ENCODE results near the gene FNDC1.

Gene FNDC1

GRCh38 chr6:159259441-159260125 is 90.4 kb downstream of the FNDC1 start:
- Histone ChIP-seq H3K36me3 (ENCODE audit: control insufficient read depth, insufficient read depth, low read length) (no peaks in the 10 kb centered on the region), H3K79me1 (ENCODE audit: low read length) (no peaks in the 10 kb centered on the region), H2BK5ac (ENCODE audit: low read length) (no peak overlapping the region), H3K56ac (ENCODE audit: low read length) (no peak overlapping the region), H3K9ac (ENCODE audit: low read length) (no peak overlapping the region), H4K5ac (ENCODE audit: low read length) (no peak overlapping the region), H2BK120ac (ENCODE audit: low read depth, low read length) (no peak overlapping the region), H3K4me3 (ENCODE audit: low read length) (no peak overlapping the region), H3K27ac (ENCODE audit: low read depth, low read length) (no peak overlapping the region), H3K27me3 (ENCODE audit: insufficient read depth, low read length, poor library complexity) (no peaks in the 10 kb centered on the region), H3K4me1 (ENCODE audit: control insufficient read depth, low read depth, low read length) (no peaks in the 10 kb centered on the region), H3K79me2 (ENCODE audit: control insufficient read depth, insufficient read depth, low read length) (no peaks in the 10 kb centered on the region), H2AK5ac (ENCODE audit: low read length) (no peak overlapping the region), H3K4ac (ENCODE audit: low read depth, low read length) (no peak overlapping the region), H4K8ac (ENCODE audit: low read depth, low read length) (no peak overlapping the region), H3K4me2 (ENCODE audit: low read length) (no peak overlapping the region), H2BK15ac (replicated peaks; ENCODE audit: low read depth) (no peak overlapping the region), H3K23ac (ENCODE audit: low read length) (no peak overlapping the region), H3K18ac (ENCODE audit: low read length) (no peak overlapping the region)
- no CpG with 5 or more reads among the region's 3 CpGs for WGBS (ENCODE audit: extremely low coverage, insufficient coverage, low lambda C conversion rate)
- no peak for DNase-seq

GRCh38 chr6:159260208-159260607 is 91.0 kb downstream of the FNDC1 start:
- no peak overlapping the region for H2BK15ac ChIP-seq (replicated peaks; ENCODE audit: low read depth)
- H3K9ac ChIP-seq (ENCODE audit: low read length) = no peak overlapping the region
- no peak overlapping the region for H3K23ac ChIP-seq (ENCODE audit: low read length)
- no CpG with 5 or more reads among the region's 4 CpGs for WGBS (ENCODE audit: extremely low coverage, insufficient coverage, low lambda C conversion rate)
- no peak overlapping the region for H3K4me3 ChIP-seq (ENCODE audit: low read length)
- H4K5ac ChIP-seq (ENCODE audit: low read length) = no peak overlapping the region
- no peak overlapping the region for H3K56ac ChIP-seq (ENCODE audit: low read length)
- no peaks in the 10 kb centered on the region for H3K79me1 ChIP-seq (ENCODE audit: low read length)
- H4K8ac ChIP-seq (ENCODE audit: low read depth, low read length) = no peak overlapping the region
- H3K4me1 ChIP-seq (ENCODE audit: control insufficient read depth, low read depth, low read length) = no peaks in the 10 kb centered on the region
- H3K27me3 ChIP-seq (ENCODE audit: insufficient read depth, low read length, poor library complexity) = no peaks in the 10 kb centered on the region
- H3K27ac ChIP-seq (ENCODE audit: low read depth, low read length) = no peak overlapping the region
- no peak overlapping the region for H3K18ac ChIP-seq (ENCODE audit: low read length)
- H2AK5ac ChIP-seq (ENCODE audit: low read length) = no peak overlapping the region
- no peak overlapping the region for H3K4me2 ChIP-seq (ENCODE audit: low read length)
- no peak for DNase-seq
- H3K36me3 ChIP-seq (ENCODE audit: control insufficient read depth, insufficient read depth, low read length) = no peaks in the 10 kb centered on the region
- H3K79me2 ChIP-seq (ENCODE audit: control insufficient read depth, insufficient read depth, low read length) = no peaks in the 10 kb centered on the region
- no peak overlapping the region for H2BK120ac ChIP-seq (ENCODE audit: low read depth, low read length)
- no peak overlapping the region for H2BK5ac ChIP-seq (ENCODE audit: low read length)
- H3K4ac ChIP-seq (ENCODE audit: low read depth, low read length) = no peak overlapping the region

GRCh38 chr6:159261995-159262394 is 92.8 kb downstream of the FNDC1 start:
- H3K9ac ChIP-seq (ENCODE audit: low read length) = no peak overlapping the region
- no peak overlapping the region for H2BK5ac ChIP-seq (ENCODE audit: low read length)
- H3K27me3 ChIP-seq (ENCODE audit: insufficient read depth, low read length, poor library complexity) = no peaks in the 10 kb centered on the region
- H3K36me3 ChIP-seq (ENCODE audit: control insufficient read depth, insufficient read depth, low read length) = no peaks in the 10 kb centered on the region
- no peak overlapping the region for H4K5ac ChIP-seq (ENCODE audit: low read length)
- no peak overlapping the region for H3K23ac ChIP-seq (ENCODE audit: low read length)
- no peak overlapping the region for H2BK15ac ChIP-seq (replicated peaks; ENCODE audit: low read depth)
- no peak overlapping the region for H3K18ac ChIP-seq (ENCODE audit: low read length)
- H3K79me2 ChIP-seq (ENCODE audit: control insufficient read depth, insufficient read depth, low read length) = no peaks in the 10 kb centered on the region
- H2AK5ac ChIP-seq (ENCODE audit: low read length) = no peak overlapping the region
- no peak overlapping the region for H3K27ac ChIP-seq (ENCODE audit: low read depth, low read length)
- no peak overlapping the region for H4K8ac ChIP-seq (ENCODE audit: low read depth, low read length)
- H3K56ac ChIP-seq (ENCODE audit: low read length) = no peak overlapping the region
- no peaks in the 10 kb centered on the region for H3K4me1 ChIP-seq (ENCODE audit: control insufficient read depth, low read depth, low read length)
- no peaks in the 10 kb centered on the region for H3K79me1 ChIP-seq (ENCODE audit: low read length)
- H2BK120ac ChIP-seq (ENCODE audit: low read depth, low read length) = no peak overlapping the region
- no peak overlapping the region for H3K4ac ChIP-seq (ENCODE audit: low read depth, low read length)
- no peak overlapping the region for H3K4me3 ChIP-seq (ENCODE audit: low read length)
- no peak for DNase-seq
- H3K4me2 ChIP-seq (ENCODE audit: low read length) = no peak overlapping the region

- no peak overlapping the region for H2BK120ac ChIP-seq (ENCODE audit: low read depth, low read length)
- no peaks in the 10 kb centered on the region for H3K79me1 ChIP-seq (ENCODE audit: low read length)
- H3K4me3 ChIP-seq (ENCODE audit: low read length) = no peak overlapping the region
- no peaks in the 10 kb centered on the region for H3K4me1 ChIP-seq (ENCODE audit: control insufficient read depth, low read depth, low read length)
- no peak overlapping the region for H2AK5ac ChIP-seq (ENCODE audit: low read length)
- no peaks in the 10 kb centered on the region for H3K79me2 ChIP-seq (ENCODE audit: control insufficient read depth, insufficient read depth, low read length)
- DNase-seq = no peak
- H3K27me3 ChIP-seq (ENCODE audit: insufficient read depth, low read length, poor library complexity) = no peaks in the 10 kb centered on the region
- no peak overlapping the region for H4K5ac ChIP-seq (ENCODE audit: low read length)
- no peak overlapping the region for H3K4me2 ChIP-seq (ENCODE audit: low read length)
- no peak overlapping the region for H4K8ac ChIP-seq (ENCODE audit: low read depth, low read length)
- no peak overlapping the region for H2BK5ac ChIP-seq (ENCODE audit: low read length)
- no peak overlapping the region for H2BK15ac ChIP-seq (replicated peaks; ENCODE audit: low read depth)
- no peak overlapping the region for H3K56ac ChIP-seq (ENCODE audit: low read length)
- WGBS (ENCODE audit: extremely low coverage, insufficient coverage, low lambda C conversion rate) = no CpG with 5 or more reads among the region's 2 CpGs
- no peak overlapping the region for H3K18ac ChIP-seq (ENCODE audit: low read length)
- H3K27ac ChIP-seq (ENCODE audit: low read depth, low read length) = no peak overlapping the region
- H3K36me3 ChIP-seq (ENCODE audit: control insufficient read depth, insufficient read depth, low read length) = no peaks in the 10 kb centered on the region
- no peak overlapping the region for H3K23ac ChIP-seq (ENCODE audit: low read length)
- no peak overlapping the region for H3K4ac ChIP-seq (ENCODE audit: low read depth, low read length)
- no peak overlapping the region for H3K9ac ChIP-seq (ENCODE audit: low read length)
Observed at GRCh38 chr6:159262586-159262985, 93.4 kb downstream of the FNDC1 start.

GRCh38 chr6:159267165-159267564 is 98.0 kb downstream of the FNDC1 start:
- no peak overlapping the region for H3K4me3 ChIP-seq (ENCODE audit: low read length)
- no peak overlapping the region for H3K9ac ChIP-seq (ENCODE audit: low read length)
- H3K23ac ChIP-seq (ENCODE audit: low read length) = no peak overlapping the region
- DNase-seq = peak; percentile 22
- H3K79me1 ChIP-seq (ENCODE audit: low read length) = no peaks in the 10 kb centered on the region
- no peaks in the 10 kb centered on the region for H3K79me2 ChIP-seq (ENCODE audit: control insufficient read depth, insufficient read depth, low read length)
- no peak overlapping the region for H3K4ac ChIP-seq (ENCODE audit: low read depth, low read length)
- no peak overlapping the region for H4K8ac ChIP-seq (ENCODE audit: low read depth, low read length)
- no peak overlapping the region for H2BK120ac ChIP-seq (ENCODE audit: low read depth, low read length)
- no peak overlapping the region for H2BK15ac ChIP-seq (replicated peaks; ENCODE audit: low read depth)
- no peak overlapping the region for H3K27ac ChIP-seq (ENCODE audit: low read depth, low read length)
- no peak overlapping the region for H4K5ac ChIP-seq (ENCODE audit: low read length)
- no peak overlapping the region for H3K56ac ChIP-seq (ENCODE audit: low read length)
- no CpG with 5 or more reads among the region's 4 CpGs for WGBS (ENCODE audit: extremely low coverage, insufficient coverage, low lambda C conversion rate)
- no peak overlapping the region for H2BK5ac ChIP-seq (ENCODE audit: low read length)
- no peaks in the 10 kb centered on the region for H3K27me3 ChIP-seq (ENCODE audit: insufficient read depth, low read length, poor library complexity)
- no peak overlapping the region for H3K4me2 ChIP-seq (ENCODE audit: low read length)
- no peak overlapping the region for H2AK5ac ChIP-seq (ENCODE audit: low read length)
- H3K36me3 ChIP-seq (ENCODE audit: control insufficient read depth, insufficient read depth, low read length) = no peaks in the 10 kb centered on the region
- H3K18ac ChIP-seq (ENCODE audit: low read length) = no peak overlapping the region
- no peaks in the 10 kb centered on the region for H3K4me1 ChIP-seq (ENCODE audit: control insufficient read depth, low read depth, low read length)

GRCh38 chr6:159268511-159268910 is 99.3 kb downstream of the FNDC1 start:
- no peak overlapping the region for H3K9ac ChIP-seq (ENCODE audit: low read length)
- H3K56ac ChIP-seq (ENCODE audit: low read length) = no peak overlapping the region
- H3K27ac ChIP-seq (ENCODE audit: low read depth, low read length) = no peak overlapping the region
- H3K79me2 ChIP-seq (ENCODE audit: control insufficient read depth, insufficient read depth, low read length) = no peaks in the 10 kb centered on the region
- H2BK120ac ChIP-seq (ENCODE audit: low read depth, low read length) = no peak overlapping the region
- H3K79me1 ChIP-seq (ENCODE audit: low read length) = no peaks in the 10 kb centered on the region
- DNase-seq = no peak
- H3K4ac ChIP-seq (ENCODE audit: low read depth, low read length) = no peak overlapping the region
- H4K8ac ChIP-seq (ENCODE audit: low read depth, low read length) = no peak overlapping the region
- no peak overlapping the region for H3K23ac ChIP-seq (ENCODE audit: low read length)
- no peak overlapping the region for H2BK5ac ChIP-seq (ENCODE audit: low read length)
- no peak overlapping the region for H3K4me2 ChIP-seq (ENCODE audit: low read length)
- H3K4me3 ChIP-seq (ENCODE audit: low read length) = no peak overlapping the region
- H3K36me3 ChIP-seq (ENCODE audit: control insufficient read depth, insufficient read depth, low read length) = no peaks in the 10 kb centered on the region
- H2AK5ac ChIP-seq (ENCODE audit: low read length) = no peak overlapping the region
- H3K4me1 ChIP-seq (ENCODE audit: control insufficient read depth, low read depth, low read length) = no peaks in the 10 kb centered on the region
- WGBS (ENCODE audit: extremely low coverage, insufficient coverage, low lambda C conversion rate) = 100% methylated on average over 1 of the region's 1 CpG
- H3K18ac ChIP-seq (ENCODE audit: low read length) = no peak overlapping the region
- H4K5ac ChIP-seq (ENCODE audit: low read length) = no peak overlapping the region
- H3K27me3 ChIP-seq (ENCODE audit: insufficient read depth, low read length, poor library complexity) = no peaks in the 10 kb centered on the region
- H2BK15ac ChIP-seq (replicated peaks; ENCODE audit: low read depth) = no peak overlapping the region

Data from mesendoderm (in vitro differentiated cells).